GF-D8 (cell line): ENCODE results near the gene KCNQ4.

Experiments used
- DNase-seq: peaks from one replicate; lab custom pipeline; 2025; lab: John Stamatoyannopoulos, UW

KCNQ4 gene

GRCh38 chr1:40783001-40783905, at the start of gene KCNQ4:
KCNQ4 (plus strand) TSS chr1:40783787; CDS start chr1:40784094, 307 bp downstream.
- no peak for DNase-seq

- DNase-seq = no peak
Observed at GRCh38 chr1:40734882-40735628, 48.5 kb upstream of the KCNQ4 start.

GRCh38 chr1:40736085-40736531, 47.5 kb upstream of the KCNQ4 start:
- no peak for DNase-seq

- no peak for DNase-seq
Observed at GRCh38 chr1:40738831-40739230, 44.8 kb upstream of the KCNQ4 start.

- no peak for DNase-seq
Observed at GRCh38 chr1:40739455-40740008, 44.1 kb upstream of the KCNQ4 start.

- DNase-seq = no peak
Observed at GRCh38 chr1:40740039-40740996, 43.3 kb upstream of the KCNQ4 start.

GRCh38 chr1:40740997-40741736, 42.4 kb upstream of the KCNQ4 start:
- no peak for DNase-seq

- no peak for DNase-seq
Observed at GRCh38 chr1:40742363-40743061, 41.1 kb upstream of the KCNQ4 start.

GRCh38 chr1:40743452-40743851, 40.1 kb upstream of the KCNQ4 start:
- no peak for DNase-seq

GRCh38 chr1:40743860-40744259, 39.7 kb upstream of the KCNQ4 start:
- DNase-seq = no peak

GRCh38 chr1:40745176-40745575, 38.4 kb upstream of the KCNQ4 start:
- no peak for DNase-seq

- DNase-seq = no peak
Observed at GRCh38 chr1:40746344-40747090, 37.1 kb upstream of the KCNQ4 start.

- no peak for DNase-seq
Observed at GRCh38 chr1:40748841-40749718, 34.5 kb upstream of the KCNQ4 start.

- DNase-seq = no peak
Observed at GRCh38 chr1:40749817-40750216, 33.8 kb upstream of the KCNQ4 start.

GRCh38 chr1:40750451-40750908, 33.1 kb upstream of the KCNQ4 start:
- no peak for DNase-seq

- no peak for DNase-seq
Observed at GRCh38 chr1:40751802-40752201, 31.8 kb upstream of the KCNQ4 start.

- no peak for DNase-seq
Observed at GRCh38 chr1:40753142-40753882, 30.3 kb upstream of the KCNQ4 start.

GRCh38 chr1:40754201-40754600, 29.4 kb upstream of the KCNQ4 start:
- DNase-seq = no peak
